Activated B cell treated with CpG ODN at 0.5 μM for 24 hours (primary cell): ENCODE results near the gene GPAT2. TPM values are rescaled to one million over a fixed set of nuclear protein-coding genes. Genes with fewer than 3 reads are reported as not detected.
"Not testable (repeated sequence)": the region's sequence is repeated elsewhere in the genome, so short reads cannot be mapped to it uniquely, and the experiment has no call there.

Experiments
- ATAC-seq: fragments of 200-7000 bp; cut with Tn5 transposase; one replicate; pipeline ENCODE4 v1.10.0; 2021; ENCODE audit warnings: low read depth, mild to moderate bottlenecking, moderate library complexity
- CTCF ChIA-PET: fragments of 350-600 bp; sonication (Branson Sonifier 250); formaldehyde crosslinking; loops from one replicate; lab custom pipeline; 2021; ENCODE audit warnings: antibody characterized with exemption; lab: Charles Lee
- POLR2A ChIA-PET: fragments of 350-600 bp; sonication (Branson Sonifier 250); formaldehyde crosslinking; loops from one replicate; lab custom pipeline; 2021; ENCODE audit warnings: antibody characterized with exemption; lab: Charles Lee
- DNase-seq: peaks from one replicate; pipeline ENCODE4 v3.0.0; 2022
- H3K27ac Mint-ChIP-seq: one replicate; pipeline ENCODE4 v1.8.0; 2020; ENCODE audit warnings: mixed read lengths
- H3K27me3 Mint-ChIP-seq: one replicate; pipeline ENCODE4 v1.8.0; 2021; ENCODE audit warnings: mixed read lengths
- H3K36me3 Mint-ChIP-seq: one replicate; pipeline ENCODE4 v1.8.0; 2021; ENCODE audit warnings: low read depth, mixed read lengths
- H3K4me1 Mint-ChIP-seq: one replicate; pipeline ENCODE4 v1.8.0; 2021; ENCODE audit warnings: mixed read lengths
- H3K4me3 Mint-ChIP-seq: one replicate; pipeline ENCODE4 v1.8.0; 2020; ENCODE audit warnings: mild to moderate bottlenecking, mixed read lengths
- H3K9me3 Mint-ChIP-seq: one replicate; pipeline ENCODE4 v1.8.0; 2020; ENCODE audit warnings: mixed read lengths
- intact Hi-C: fragments of 100-400 bp; cut with micrococcal nuclease; formaldehyde crosslinking; loops from one replicate; pipeline ENCODE4 v1.15.1; 2024
- total RNA-seq: library from RNA; stranded (reverse); gene quantifications from 2 replicates; pipeline ENCODE4 v1.2.3, GENCODE V29; 2022
- TF ChIP-seq, protein P1 (sequence below): fragments of 200-600 bp; IDR thresholded peaks from one replicate; pipeline ENCODE4 v1.8.0; 2022; ENCODE audit warnings: antibody characterized with exemption, mild to moderate bottlenecking

The GPAT2 gene
- total RNA-seq, 1 donor from 2014 or later: 4.9 TPM

DNA sequence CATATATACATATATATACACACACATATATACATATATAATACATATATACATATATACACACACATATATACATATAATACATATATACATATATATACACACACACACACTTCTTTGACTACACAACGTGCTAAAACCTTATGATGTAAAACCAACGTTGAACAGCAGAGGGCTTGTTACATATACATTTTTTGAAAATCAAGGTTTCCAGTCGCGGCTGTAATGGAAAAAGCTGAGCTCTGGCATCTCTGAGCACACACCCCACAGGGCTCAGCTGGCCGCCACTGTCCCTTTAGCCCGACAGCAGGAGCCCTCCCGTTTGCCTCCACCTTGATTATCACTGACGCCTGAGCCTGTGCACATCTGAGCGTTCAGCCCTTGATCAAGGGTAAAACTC is 719 bp downstream of the GPAT2 start:
- CTCF ChIA-PET: not testable (repeated sequence)

DNA sequence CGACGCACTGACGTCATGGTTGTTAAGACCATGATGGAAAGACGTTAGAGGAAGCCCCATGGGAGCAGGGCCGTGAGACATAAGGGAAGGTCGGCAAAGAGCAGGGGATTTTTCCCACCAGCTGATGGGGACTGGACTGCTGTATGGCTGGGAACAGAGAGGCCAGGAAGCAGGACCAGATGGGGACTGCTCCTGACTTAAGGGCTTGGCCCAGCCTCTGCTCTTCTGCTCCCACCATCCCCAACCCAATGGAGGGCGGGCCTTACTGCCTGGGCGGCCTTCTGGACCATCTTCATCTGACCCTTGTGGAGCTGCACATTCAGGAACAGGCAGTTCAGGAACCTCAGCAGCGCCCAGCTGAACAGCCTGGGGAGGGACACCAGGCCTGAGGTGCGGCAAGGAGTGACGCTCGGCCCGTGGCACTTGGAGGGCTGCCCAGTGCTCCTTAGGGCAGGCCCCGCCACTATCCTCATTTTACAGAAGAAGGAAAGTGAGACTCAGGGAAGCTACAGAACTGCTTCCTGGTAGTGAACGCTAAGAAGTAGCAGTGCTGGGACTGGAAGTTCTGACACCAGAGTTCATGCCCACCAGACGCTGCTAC is 6.9 kb downstream of the GPAT2 start:
- POLR2A ChIA-PET, H3K9me3 Mint-ChIP-seq, H3K36me3 Mint-ChIP-seq: not testable (repeated sequence)

More for the DNA sequence above, 719 bp downstream of the GPAT2 start:
- H3K27ac Mint-ChIP-seq, H3K36me3 Mint-ChIP-seq, DNase-seq, intact Hi-C loops, H3K9me3 Mint-ChIP-seq, ATAC-seq, POLR2A ChIA-PET, H3K4me3 Mint-ChIP-seq, H3K27me3 Mint-ChIP-seq, H3K4me1 Mint-ChIP-seq: not testable (repeated sequence)

DNA sequence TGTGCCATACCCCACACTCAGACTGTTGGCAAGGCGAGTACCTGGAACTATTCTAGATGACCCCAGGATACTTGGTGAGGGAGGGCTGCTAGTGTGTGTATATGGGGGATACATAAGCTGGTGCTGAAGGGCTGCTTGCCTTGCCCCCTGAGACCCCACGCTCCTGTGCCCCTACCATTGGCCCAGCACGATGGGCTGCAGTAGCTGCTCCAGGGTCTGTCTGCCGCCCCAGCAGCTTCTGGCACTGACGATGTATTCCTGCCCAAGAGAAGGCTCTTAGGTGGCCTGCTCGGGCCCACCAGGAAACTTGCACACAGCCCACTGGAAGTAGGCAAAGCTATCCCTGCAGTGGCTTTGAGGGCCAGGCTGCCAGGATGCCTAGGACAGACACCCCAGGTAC is 9.0 kb downstream of the GPAT2 start:
- H3K27ac Mint-ChIP-seq, H3K9me3 Mint-ChIP-seq, ATAC-seq, H3K4me1 Mint-ChIP-seq, POLR2A ChIA-PET, H3K36me3 Mint-ChIP-seq, H3K27me3 Mint-ChIP-seq, DNase-seq, H3K4me3 Mint-ChIP-seq, CTCF ChIA-PET: not testable (repeated sequence)
- intact Hi-C loops: loop anchor here (10.0 kb wide), 4 partner anchors 89 to 479 kb away; partner anchors contain the start of genes ADRA2B, CIAO1, NEURL3 and TMEM127

More for the DNA sequence above, 6.9 kb downstream of the GPAT2 start:
- DNase-seq, H3K27me3 Mint-ChIP-seq, H3K4me3 Mint-ChIP-seq, H3K4me1 Mint-ChIP-seq, CTCF ChIA-PET, ATAC-seq, H3K27ac Mint-ChIP-seq: not testable (repeated sequence)
- intact Hi-C loops: loop anchor here (10.0 kb wide), 4 partner anchors 87 to 477 kb away; partner anchors contain the start of genes ADRA2B, CIAO1, NEURL3 and TMEM127

DNA sequence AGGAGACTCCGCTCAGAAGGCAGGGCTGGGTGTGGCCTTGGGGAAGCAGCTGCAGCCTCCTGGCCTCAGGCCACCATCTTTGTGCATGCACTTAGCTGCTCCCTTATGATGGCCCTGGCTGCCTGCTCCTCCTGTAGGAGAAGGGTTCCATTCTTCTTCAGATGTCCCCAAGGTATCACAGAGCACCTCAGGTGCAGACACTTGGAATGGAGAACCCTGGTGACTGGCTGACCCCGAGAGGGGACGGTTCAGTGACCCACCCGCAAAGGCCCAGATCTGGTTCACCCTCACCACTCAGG is 9.6 kb downstream of the GPAT2 start:
- ChIA-PET CTCF (no interaction called here), POLR2A (no interaction called here)
- no peak overlapping the region for H3K4me3 Mint-ChIP-seq
- no peak overlapping the region for H3K27ac Mint-ChIP-seq
- TF ChIP-seq, protein P1, sequence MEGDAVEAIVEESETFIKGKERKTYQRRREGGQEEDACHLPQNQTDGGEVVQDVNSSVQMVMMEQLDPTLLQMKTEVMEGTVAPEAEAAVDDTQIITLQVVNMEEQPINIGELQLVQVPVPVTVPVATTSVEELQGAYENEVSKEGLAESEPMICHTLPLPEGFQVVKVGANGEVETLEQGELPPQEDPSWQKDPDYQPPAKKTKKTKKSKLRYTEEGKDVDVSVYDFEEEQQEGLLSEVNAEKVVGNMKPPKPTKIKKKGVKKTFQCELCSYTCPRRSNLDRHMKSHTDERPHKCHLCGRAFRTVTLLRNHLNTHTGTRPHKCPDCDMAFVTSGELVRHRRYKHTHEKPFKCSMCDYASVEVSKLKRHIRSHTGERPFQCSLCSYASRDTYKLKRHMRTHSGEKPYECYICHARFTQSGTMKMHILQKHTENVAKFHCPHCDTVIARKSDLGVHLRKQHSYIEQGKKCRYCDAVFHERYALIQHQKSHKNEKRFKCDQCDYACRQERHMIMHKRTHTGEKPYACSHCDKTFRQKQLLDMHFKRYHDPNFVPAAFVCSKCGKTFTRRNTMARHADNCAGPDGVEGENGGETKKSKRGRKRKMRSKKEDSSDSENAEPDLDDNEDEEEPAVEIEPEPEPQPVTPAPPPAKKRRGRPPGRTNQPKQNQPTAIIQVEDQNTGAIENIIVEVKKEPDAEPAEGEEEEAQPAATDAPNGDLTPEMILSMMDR: no peak
- intact Hi-C loops: loop anchor here (10.0 kb wide), 4 partner anchors 90 to 480 kb away; partner anchors contain the start of genes ADRA2B, CIAO1, NEURL3 and TMEM127
- H3K9me3 Mint-ChIP-seq: no peaks in the 10 kb centered on the region
- H3K4me1 Mint-ChIP-seq: no peaks in the 10 kb centered on the region
- ATAC-seq (no peak), DNase-seq (no peak)
- H3K27me3 Mint-ChIP-seq: no peaks in the 10 kb centered on the region
- H3K36me3 Mint-ChIP-seq: no peaks in the 10 kb centered on the region

DNA sequence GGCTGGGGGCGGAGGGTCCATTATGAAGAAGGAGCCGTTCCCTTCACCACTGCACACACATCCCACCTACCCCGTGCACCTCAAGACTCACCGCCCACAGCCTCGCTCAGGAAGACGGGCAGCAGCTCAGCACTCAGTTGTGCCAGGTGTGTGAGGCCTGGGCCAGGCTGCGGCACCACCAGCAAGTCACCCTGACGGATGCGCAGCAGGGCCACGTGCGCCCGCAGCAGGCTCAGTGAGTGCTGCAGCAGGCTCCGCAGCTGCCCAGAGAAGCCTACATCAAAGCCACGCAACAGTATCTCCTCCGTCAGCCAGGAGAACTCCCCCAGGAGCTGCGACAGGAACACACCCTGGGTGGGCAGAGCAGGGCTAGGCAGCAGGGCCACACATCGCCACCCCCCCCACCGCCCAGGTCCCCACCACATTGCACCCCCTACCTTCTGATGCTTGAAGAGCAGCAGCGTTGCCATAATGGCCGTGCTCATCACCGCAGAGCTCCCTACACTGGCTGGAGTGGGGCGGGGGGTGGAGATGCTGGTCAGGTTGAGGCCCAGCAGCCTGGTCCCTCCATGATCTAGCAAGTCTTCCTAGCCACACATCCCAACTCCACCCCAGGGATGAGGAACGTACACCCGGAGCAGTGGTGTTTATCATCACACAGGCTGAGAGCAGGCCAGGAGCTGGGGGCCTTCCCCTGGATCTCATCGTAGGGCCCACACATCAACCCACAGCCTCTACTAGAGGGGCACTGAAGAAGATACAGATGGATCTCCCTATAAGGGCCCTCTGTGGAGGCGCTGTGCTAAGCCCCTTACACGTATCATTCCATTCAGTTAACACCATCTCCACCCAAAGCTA is 10.2 kb downstream of the GPAT2 start:
- Mint-ChIP-seq H3K27ac (no peak overlapping the region), H3K4me1 (no peaks in the 10 kb centered on the region), H3K27me3 (no peaks in the 10 kb centered on the region), H3K9me3 (no peaks in the 10 kb centered on the region), H3K36me3 (no peaks in the 10 kb centered on the region), H3K4me3 (no peak overlapping the region)
- CTCF ChIA-PET: interaction anchor here (2.3 kb wide), 1 partner anchor 151 kb away, joined by 17 read pairs; no protein-coding TSS in a partner anchor
- intact Hi-C loops: loop anchor here (10.0 kb wide), 4 partner anchors 90 to 480 kb away; partner anchors contain the start of genes ADRA2B, CIAO1, NEURL3 and TMEM127
- DNase-seq (no peak), ATAC-seq (no peak)
- TF ChIP-seq, protein P1: no peak
- POLR2A ChIA-PET: no interaction called here

DNA sequence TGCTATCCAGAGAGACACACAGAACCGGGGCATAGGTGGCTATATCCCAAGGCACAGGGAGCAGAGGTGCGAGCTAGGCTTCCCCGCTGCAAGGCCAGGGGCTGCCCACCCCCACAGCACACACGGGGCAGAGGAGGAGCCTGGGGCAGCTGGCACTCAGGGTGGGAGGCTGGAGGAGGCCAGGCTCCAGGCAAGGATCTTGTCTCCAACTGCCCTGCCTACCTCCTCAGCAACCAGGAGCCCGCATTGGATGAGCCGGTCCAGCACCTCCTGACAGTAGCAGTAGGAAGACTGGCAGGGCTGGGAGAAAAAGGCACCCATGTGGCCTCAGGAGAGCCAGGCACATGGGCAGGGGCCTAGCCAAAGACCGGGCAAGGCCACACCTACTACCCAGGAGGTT is 11.0 kb downstream of the GPAT2 start:
- H3K27ac Mint-ChIP-seq, H3K27me3 Mint-ChIP-seq, ATAC-seq, H3K36me3 Mint-ChIP-seq, DNase-seq, H3K9me3 Mint-ChIP-seq, POLR2A ChIA-PET, H3K4me1 Mint-ChIP-seq, H3K4me3 Mint-ChIP-seq: not testable (repeated sequence)
- CTCF ChIA-PET: interaction anchor here (1.2 to 2.3 kb wide), 3 partner anchors 151 to 481 kb away, joined by 3 to 17 read pairs (median 4); partner anchors contain the start of gene NEURL3
- intact Hi-C loops: loop anchor here (10.0 kb wide), 4 partner anchors 91 to 481 kb away; partner anchors contain the start of genes ADRA2B, CIAO1, NEURL3 and TMEM127

DNA sequence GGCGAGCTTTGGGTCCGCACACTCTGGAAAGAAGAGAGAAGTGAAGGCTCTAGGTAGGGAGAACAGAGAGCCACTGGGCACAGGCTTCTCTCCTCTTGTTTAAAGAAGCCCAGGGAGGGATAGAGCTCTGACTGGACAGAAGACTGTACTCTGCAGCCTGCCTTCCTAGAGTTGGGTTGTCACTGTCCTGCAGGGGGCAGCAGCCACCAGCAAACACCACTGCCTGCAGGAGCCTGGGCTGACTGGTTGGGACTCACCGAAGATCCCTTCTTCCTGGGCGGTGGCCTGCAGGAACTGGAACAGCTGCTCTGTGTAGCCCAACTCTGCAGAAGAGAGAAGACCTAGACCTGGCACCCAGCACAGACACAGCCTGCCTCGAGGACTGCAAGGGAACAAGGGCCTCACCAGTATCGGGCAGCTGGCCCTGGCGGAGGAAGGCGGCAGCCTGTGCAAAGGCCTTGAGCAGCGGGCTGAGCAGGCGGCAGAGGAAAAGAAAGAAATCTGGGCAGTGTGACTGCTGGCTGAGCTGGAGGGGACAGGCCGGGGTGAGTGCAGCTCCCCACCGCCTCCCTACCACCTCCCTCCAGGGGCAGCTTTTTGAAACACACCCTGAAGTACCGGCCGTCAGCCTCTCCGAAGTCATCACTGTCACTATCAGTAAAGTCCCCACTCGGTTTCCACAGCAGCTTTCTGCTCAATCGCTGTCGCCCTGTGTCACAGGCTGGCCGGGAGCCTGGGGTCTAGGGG is 11.8 kb downstream of the GPAT2 start:
- ChIA-PET POLR2A (interaction anchor here (0.6 kb wide), 1 partner anchor 152 kb away, joined by 3 read pairs; no protein-coding TSS in a partner anchor), CTCF (interaction anchor here (0.7 to 2.3 kb wide), 10 partner anchors 11 to 486 kb away, joined by 3 to 17 read pairs (median 4); partner anchors contain the start of gene NEURL3)
- not testable (repeated sequence) for H3K27ac Mint-ChIP-seq, H3K27me3 Mint-ChIP-seq, H3K36me3 Mint-ChIP-seq, H3K9me3 Mint-ChIP-seq, H3K4me1 Mint-ChIP-seq, H3K4me3 Mint-ChIP-seq
- ATAC-seq (peak; percentile 99), DNase-seq (peak; percentile 68)
- intact Hi-C loops: loop anchor here (10.0 kb wide), 4 partner anchors 92 to 482 kb away; partner anchors contain the start of genes ADRA2B, CIAO1, NEURL3 and TMEM127

DNA sequence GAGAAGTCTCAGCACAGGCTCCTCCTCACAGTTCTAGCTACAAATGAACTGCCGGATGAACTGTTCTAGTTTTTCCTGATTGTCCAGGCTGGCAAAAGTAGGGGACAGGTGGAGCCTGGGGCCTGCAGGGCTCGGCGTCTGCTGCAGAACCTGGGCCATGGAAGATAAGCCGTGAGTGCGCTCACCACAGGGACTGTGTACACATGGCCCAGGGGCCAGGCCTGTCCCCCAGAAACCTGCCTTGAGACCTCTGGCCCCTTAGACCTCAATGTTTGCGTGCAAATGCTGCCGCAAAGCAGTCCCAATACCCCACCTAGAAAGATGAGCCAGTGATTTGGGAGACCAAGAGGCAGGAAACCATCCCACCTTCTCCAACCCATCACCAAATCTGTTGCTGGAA is 12.6 kb downstream of the GPAT2 start:
- H3K4me3 Mint-ChIP-seq, DNase-seq, H3K36me3 Mint-ChIP-seq, H3K27ac Mint-ChIP-seq, H3K9me3 Mint-ChIP-seq, ATAC-seq, H3K4me1 Mint-ChIP-seq, H3K27me3 Mint-ChIP-seq: not testable (repeated sequence)
- ChIA-PET CTCF (interaction anchor here (0.7 to 2.3 kb wide), 9 partner anchors 11 to 487 kb away, joined by 3 to 17 read pairs (median 4); no protein-coding TSS in a partner anchor), POLR2A (interaction anchor here (0.6 kb wide), 1 partner anchor 153 kb away, joined by 3 read pairs; no protein-coding TSS in a partner anchor)
- intact Hi-C loops: loop anchor here (10.0 kb wide), 4 partner anchors 93 to 483 kb away; partner anchors contain the start of genes ADRA2B, CIAO1, NEURL3 and TMEM127

DNA sequence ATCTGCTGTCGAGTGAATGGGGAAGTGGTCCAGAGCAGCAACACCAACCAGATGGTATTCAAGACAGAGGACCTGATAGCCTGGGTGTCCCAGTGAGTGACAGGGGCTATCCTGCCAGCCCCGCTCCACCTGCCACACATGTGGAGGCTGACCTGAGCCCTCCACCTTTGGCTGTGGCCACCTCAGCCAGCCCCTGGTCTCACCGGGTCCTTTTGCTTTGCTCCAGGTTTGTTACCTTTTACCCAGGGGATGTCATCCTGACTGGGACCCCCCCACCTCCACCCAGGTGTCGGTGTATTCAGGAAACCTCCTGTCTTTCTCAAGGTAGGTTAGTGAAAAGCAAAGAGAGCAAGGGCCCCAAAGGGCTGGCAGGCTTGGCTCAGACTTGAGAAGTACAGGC is 13.6 kb downstream of the GPAT2 start:
- DNase-seq, H3K4me1 Mint-ChIP-seq, H3K4me3 Mint-ChIP-seq, POLR2A ChIA-PET, CTCF ChIA-PET, H3K27me3 Mint-ChIP-seq, H3K9me3 Mint-ChIP-seq, ATAC-seq, H3K27ac Mint-ChIP-seq, H3K36me3 Mint-ChIP-seq: not testable (repeated sequence)
- intact Hi-C loops: loop anchor here (10.0 kb wide), 4 partner anchors 94 to 484 kb away; partner anchors contain the start of genes ADRA2B, CIAO1, NEURL3 and TMEM127
